HEK293 (cell line): ENCODE data around the gene SYNE1.
A peak's percentile ranks its signal among the peaks of the same experiment; 100 is the strongest.

Source experiments
- FEZF1 ChIP-seq: fragments of 450-650 bp; formaldehyde crosslinking; IDR thresholded peaks from 2 replicates; pipeline ENCODE4 v1.5.1; 2016; ENCODE audit warnings: missing biosample characterization, missing genetic modification characterization
- GLIS1 ChIP-seq: fragments of 450-650 bp; formaldehyde crosslinking; IDR thresholded peaks from 2 replicates; pipeline ENCODE4 v1.5.1; 2016; ENCODE audit warnings: missing biosample characterization, missing genetic modification characterization
- KLF1 ChIP-seq: fragments of 450-650 bp; formaldehyde crosslinking; IDR thresholded peaks from 2 replicates; pipeline ENCODE4 v1.5.1; 2016; ENCODE audit warnings: missing biosample characterization, missing genetic modification characterization
- KLF8 ChIP-seq: fragments of 450-650 bp; formaldehyde crosslinking; IDR thresholded peaks from 2 replicates; pipeline ENCODE4 v1.5.1; 2016; ENCODE audit warnings: missing biosample characterization, missing genetic modification characterization
- REPIN1 ChIP-seq: fragments of 450-650 bp; formaldehyde crosslinking; IDR thresholded peaks from 2 replicates; pipeline ENCODE4 v1.5.1; 2017; ENCODE audit warnings: missing biosample characterization, missing genetic modification characterization, low read depth
- ZBTB17 ChIP-seq: fragments of 450-650 bp; formaldehyde crosslinking; IDR thresholded peaks from 2 replicates; pipeline ENCODE4 v1.5.1; 2016; ENCODE audit warnings: missing biosample characterization, missing genetic modification characterization
- ZBTB20 ChIP-seq: fragments of 450-650 bp; formaldehyde crosslinking; IDR thresholded peaks from 2 replicates; pipeline ENCODE4 v1.5.1; 2016; ENCODE audit warnings: missing biosample characterization, missing genetic modification characterization
- ZBTB21 ChIP-seq: fragments of 450-650 bp; formaldehyde crosslinking; IDR thresholded peaks from 2 replicates; pipeline ENCODE4 v1.5.1; 2017; ENCODE audit warnings: missing biosample characterization, missing genetic modification characterization
- ZBTB7A ChIP-seq: fragments of 450-650 bp; formaldehyde crosslinking; IDR thresholded peaks from 2 replicates; pipeline ENCODE4 v1.5.1; 2016; ENCODE audit warnings: low read depth, missing biosample characterization, missing genetic modification characterization
- ZFP3 ChIP-seq: fragments of 450-650 bp; formaldehyde crosslinking; IDR thresholded peaks from 2 replicates; pipeline ENCODE4 v1.5.1; 2016; ENCODE audit warnings: low read depth, missing biosample characterization, missing genetic modification characterization
- ZNF132 ChIP-seq: fragments of 450-650 bp; formaldehyde crosslinking; IDR thresholded peaks from 2 replicates; pipeline ENCODE4 v1.5.1; 2017; ENCODE audit warnings: missing biosample characterization, missing genetic modification characterization, borderline replicate concordance
- ZNF138 ChIP-seq: fragments of 450-650 bp; formaldehyde crosslinking; IDR thresholded peaks from 2 replicates; pipeline ENCODE4 v1.5.1; 2016; ENCODE audit warnings: missing biosample characterization, missing genetic modification characterization, borderline replicate concordance
- ZNF18 ChIP-seq: fragments of 450-650 bp; formaldehyde crosslinking; IDR thresholded peaks from 2 replicates; pipeline ENCODE4 v1.5.1; 2016; ENCODE audit warnings: missing biosample characterization, missing genetic modification characterization
- ZNF2 ChIP-seq: fragments of 450-650 bp; formaldehyde crosslinking; IDR thresholded peaks from 2 replicates; pipeline ENCODE4 v1.5.1; 2016; ENCODE audit warnings: missing biosample characterization, missing genetic modification characterization
- ZNF24 ChIP-seq: fragments of 450-650 bp; formaldehyde crosslinking; IDR thresholded peaks from 2 replicates; pipeline ENCODE4 v1.5.1; 2016; ENCODE audit warnings: missing biosample characterization, missing genetic modification characterization
- ZNF248 ChIP-seq: fragments of 450-650 bp; formaldehyde crosslinking; IDR thresholded peaks from 2 replicates; pipeline ENCODE4 v1.5.1; 2017; ENCODE audit warnings: missing biosample characterization, missing genetic modification characterization
- ZNF324 ChIP-seq: fragments of 450-650 bp; formaldehyde crosslinking; IDR thresholded peaks from 2 replicates; pipeline ENCODE4 v1.5.1; 2016; ENCODE audit warnings: missing biosample characterization, missing genetic modification characterization
- ZNF335 ChIP-seq: fragments of 450-650 bp; formaldehyde crosslinking; conservative IDR thresholded peaks from 2 replicates; pipeline ENCODE4 v1.5.1; 2016; ENCODE audit warnings: missing biosample characterization, missing genetic modification characterization
- ZNF350 ChIP-seq: fragments of 450-650 bp; formaldehyde crosslinking; IDR thresholded peaks from 2 replicates; pipeline ENCODE4 v1.5.0; 2017; ENCODE audit warnings: missing biosample characterization, mild to moderate bottlenecking, missing genetic modification characterization
- ZNF48 ChIP-seq: fragments of 450-650 bp; formaldehyde crosslinking; IDR thresholded peaks from 2 replicates; pipeline ENCODE4 v1.5.1; 2016; ENCODE audit warnings: missing biosample characterization, missing genetic modification characterization
- ZNF621 ChIP-seq: fragments of 450-650 bp; formaldehyde crosslinking; IDR thresholded peaks from 2 replicates; pipeline ENCODE4 v1.5.1; 2017; ENCODE audit warnings: missing biosample characterization, missing genetic modification characterization
- ZNF624 ChIP-seq: fragments of 450-650 bp; formaldehyde crosslinking; IDR thresholded peaks from 2 replicates; pipeline ENCODE4 v1.5.1; 2017; ENCODE audit warnings: missing biosample characterization, missing genetic modification characterization
- ZNF639 ChIP-seq: fragments of 450-650 bp; formaldehyde crosslinking; IDR thresholded peaks from 2 replicates; pipeline ENCODE4 v1.5.1; 2016; ENCODE audit warnings: missing biosample characterization, missing genetic modification characterization
- ZNF660 ChIP-seq: fragments of 450-650 bp; IDR thresholded peaks from 2 replicates; pipeline ENCODE4 v1.5.1; 2018; ENCODE audit warnings: missing biosample characterization, mild to moderate bottlenecking, missing genetic modification characterization
- ZNF692 ChIP-seq: fragments of 450-650 bp; formaldehyde crosslinking; IDR thresholded peaks from 2 replicates; pipeline ENCODE4 v1.5.1; 2016; ENCODE audit warnings: missing biosample characterization, missing genetic modification characterization
- ZNF701 ChIP-seq: fragments of 450-650 bp; formaldehyde crosslinking; IDR thresholded peaks from 2 replicates; pipeline ENCODE4 v1.5.1; 2016; ENCODE audit warnings: missing biosample characterization, missing genetic modification characterization
- ZNF776 ChIP-seq: fragments of 450-650 bp; formaldehyde crosslinking; IDR thresholded peaks from 2 replicates; pipeline ENCODE4 v1.5.0; 2017; ENCODE audit warnings: missing biosample characterization, missing genetic modification characterization, borderline replicate concordance
- ZSCAN5A ChIP-seq: fragments of 450-650 bp; formaldehyde crosslinking; IDR thresholded peaks from 2 replicates; pipeline ENCODE4 v1.5.1; 2016; ENCODE audit warnings: missing biosample characterization, missing genetic modification characterization
- TF ChIP-seq, protein P1 (sequence below): fragments of 450-650 bp; formaldehyde crosslinking; conservative IDR thresholded peaks from 2 replicates; pipeline ENCODE4 v1.5.1; 2016; ENCODE audit warnings: low read depth, missing biosample characterization, missing genetic modification characterization
- TF ChIP-seq, protein P2 (sequence below): fragments of 450-650 bp; formaldehyde crosslinking; IDR thresholded peaks from 2 replicates; pipeline ENCODE4 v1.5.1; 2017; ENCODE audit warnings: missing biosample characterization, missing genetic modification characterization

Gene SYNE1

DNA sequence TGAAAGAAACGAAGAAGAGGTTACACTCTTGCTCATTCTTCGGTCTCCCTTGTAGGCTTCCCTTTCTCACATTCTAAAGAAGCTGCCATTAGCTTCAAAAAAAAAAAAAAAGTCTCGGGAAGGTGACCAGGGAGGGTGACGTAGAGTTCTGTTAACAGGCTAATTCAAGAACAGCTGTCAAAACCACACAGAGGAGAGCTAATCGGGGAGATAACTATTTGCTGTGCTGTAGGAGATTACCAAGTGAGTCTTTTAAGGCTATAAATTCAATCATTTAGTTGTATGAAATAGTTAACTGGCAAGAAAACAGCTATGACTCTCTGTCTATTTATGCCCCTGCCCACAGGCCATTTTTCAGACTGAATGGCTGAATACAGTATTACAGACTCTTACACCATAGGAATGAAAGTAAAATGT lies 256.8 kb downstream of the SYNE1 start (continued):
- TF ChIP-seq ZFP3 (tag by site-specific recombination) (no peak), ZBTB20 (no peak), ZNF660 (tag by site-specific recombination) (peak; percentile 49; the same call in 1 of the 2 replicates), GLIS1 (tag by site-specific recombination) (no peak), ZBTB21 (0 out of 2 replicates have a peak, but pooled peaks have one; percentile 38), ZNF2 (no peak), ZNF621 (tag by site-specific recombination) (no peak), ZBTB7A (tag by site-specific recombination) (no peak), REPIN1 (no peak), FEZF1 (peak; percentile 76), KLF1 (no peak), ZSCAN5A (tag by site-specific recombination) (no peak), ZNF350 (tag by site-specific recombination) (no peak), ZBTB17 (tag by site-specific recombination) (no peak), ZNF701 (tag by site-specific recombination) (no peak), ZNF18 (no peak), ZNF138 (tag by site-specific recombination) (no peak), ZNF335 (tag by site-specific recombination) (peak; percentile 42; the same call in 1 of the 2 replicates), ZNF776 (tag by site-specific recombination) (no peak), ZNF692 (tag by site-specific recombination) (no peak), ZNF24 (tag by site-specific recombination) (no peak), ZNF132 (no peak), ZNF248 (tag by site-specific recombination) (no peak), ZNF624 (tag by site-specific recombination) (no peak), ZNF639 (no peak), ZNF324 (tag by site-specific recombination) (no peak), KLF8 (tag by site-specific recombination) (no peak), ZNF48 (tag by site-specific recombination) (no peak)
- TF ChIP-seq, protein P1, sequence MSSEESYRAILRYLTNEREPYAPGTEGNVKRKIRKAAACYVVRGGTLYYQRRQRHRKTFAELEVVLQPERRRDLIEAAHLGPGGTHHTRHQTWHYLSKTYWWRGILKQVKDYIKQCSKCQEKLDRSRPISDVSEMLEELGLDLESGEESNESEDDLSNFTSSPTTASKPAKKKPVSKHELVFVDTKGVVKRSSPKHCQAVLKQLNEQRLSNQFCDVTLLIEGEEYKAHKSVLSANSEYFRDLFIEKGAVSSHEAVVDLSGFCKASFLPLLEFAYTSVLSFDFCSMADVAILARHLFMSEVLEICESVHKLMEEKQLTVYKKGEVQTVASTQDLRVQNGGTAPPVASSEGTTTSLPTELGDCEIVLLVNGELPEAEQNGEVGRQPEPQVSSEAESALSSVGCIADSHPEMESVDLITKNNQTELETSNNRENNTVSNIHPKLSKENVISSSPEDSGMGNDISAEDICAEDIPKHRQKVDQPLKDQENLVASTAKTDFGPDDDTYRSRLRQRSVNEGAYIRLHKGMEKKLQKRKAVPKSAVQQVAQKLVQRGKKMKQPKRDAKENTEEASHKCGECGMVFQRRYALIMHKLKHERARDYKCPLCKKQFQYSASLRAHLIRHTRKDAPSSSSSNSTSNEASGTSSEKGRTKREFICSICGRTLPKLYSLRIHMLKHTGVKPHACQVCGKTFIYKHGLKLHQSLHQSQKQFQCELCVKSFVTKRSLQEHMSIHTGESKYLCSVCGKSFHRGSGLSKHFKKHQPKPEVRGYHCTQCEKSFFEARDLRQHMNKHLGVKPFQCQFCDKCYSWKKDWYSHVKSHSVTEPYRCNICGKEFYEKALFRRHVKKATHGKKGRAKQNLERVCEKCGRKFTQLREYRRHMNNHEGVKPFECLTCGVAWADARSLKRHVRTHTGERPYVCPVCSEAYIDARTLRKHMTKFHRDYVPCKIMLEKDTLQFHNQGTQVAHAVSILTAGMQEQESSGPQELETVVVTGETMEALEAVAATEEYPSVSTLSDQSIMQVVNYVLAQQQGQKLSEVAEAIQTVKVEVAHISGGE (tag by site-specific recombination): no peak
- TF ChIP-seq, protein P2, sequence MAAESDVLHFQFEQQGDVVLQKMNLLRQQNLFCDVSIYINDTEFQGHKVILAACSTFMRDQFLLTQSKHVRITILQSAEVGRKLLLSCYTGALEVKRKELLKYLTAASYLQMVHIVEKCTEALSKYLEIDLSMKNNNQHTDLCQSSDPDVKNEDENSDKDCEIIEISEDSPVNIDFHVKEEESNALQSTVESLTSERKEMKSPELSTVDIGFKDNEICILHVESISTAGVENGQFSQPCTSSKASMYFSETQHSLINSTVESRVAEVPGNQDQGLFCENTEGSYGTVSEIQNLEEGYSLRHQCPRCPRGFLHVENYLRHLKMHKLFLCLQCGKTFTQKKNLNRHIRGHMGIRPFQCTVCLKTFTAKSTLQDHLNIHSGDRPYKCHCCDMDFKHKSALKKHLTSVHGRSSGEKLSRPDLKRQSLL (tag by site-specific recombination): no peak
